Keratinocyte (primary cell): ENCODE results near the gene ATMIN. TPM values are rescaled to one million over a fixed set of nuclear protein-coding genes. Genes with fewer than 3 reads are reported as not detected.

Experiments used
- DNase-seq: peaks from one replicate; pipeline ENCODE4 v3.0.0-alpha.2; 2011; ENCODE audit warnings: low read depth, missing footprints, low spot score
- FAIRE-seq: peaks from 2 replicates; lab custom pipeline; 2011; peaks lifted over from hg19 to GRCh38; lab: Jason Lieb, UNC
- H2AFZ ChIP-seq: 2 replicates; pipeline ENCODE4 v1.6.0; 2012; ENCODE audit warnings: low read length, control low read depth, inconsistent platforms; ENCODE audit not compliant: control insufficient read depth
- H3K27ac ChIP-seq: 2 replicates; pipeline ENCODE4 v1.5.1; 2011; ENCODE audit warnings: low read length; ENCODE audit not compliant: control insufficient read depth, insufficient read depth
- H3K27me3 ChIP-seq: 3 replicates; pipeline ENCODE4 v1.6.0; 2011; ENCODE audit warnings: low read length; ENCODE audit not compliant: control insufficient read depth, insufficient read depth; ENCODE audit errors: extremely low read depth
- H3K36me3 ChIP-seq, 2 experiments: 2 replicates in 1 of 2; 3 replicates in 1 of 2; pipeline ENCODE4 v1.5.1; 2011; ENCODE audit warnings: low read length in 2 of 2, mild to moderate bottlenecking in 1 of 2; ENCODE audit not compliant: control insufficient read depth in 2 of 2, insufficient read depth in 2 of 2; ENCODE audit errors: extremely low read depth in 1 of 2
- H3K4me1 ChIP-seq: 3 replicates; pipeline ENCODE4 v1.5.1; 2011; ENCODE audit warnings: low read length; ENCODE audit not compliant: control insufficient read depth, insufficient read depth; ENCODE audit errors: extremely low read depth
- H3K4me2 ChIP-seq: 3 replicates; pipeline ENCODE4 v1.6.0; 2011; ENCODE audit warnings: low read depth, low read length; ENCODE audit not compliant: control insufficient read depth, insufficient read depth; ENCODE audit errors: extremely low read depth
- H3K4me3 ChIP-seq, 3 experiments: fragments of 200-600 bp in 1 of 3; sonication (generic) in 1 of 3; 2 replicates in 2 of 3; 3 replicates in 1 of 3; pipeline ENCODE4 v1.5.1; 2011 to 2016; ENCODE audit warnings: low read length in 3 of 3, mild to moderate bottlenecking in 3 of 3, control low read depth in 2 of 3, inconsistent platforms in 1 of 3, low read depth in 1 of 3, mixed read lengths in 1 of 3, mixed run types in 1 of 3, moderate library complexity in 1 of 3; ENCODE audit not compliant: control insufficient read depth in 2 of 3, insufficient read depth in 2 of 3; ENCODE audit errors: extremely low read depth in 1 of 3
- H3K79me2 ChIP-seq: 2 replicates; pipeline ENCODE4 v1.6.0; 2012; ENCODE audit warnings: low read length; ENCODE audit not compliant: control insufficient read depth, insufficient read depth
- H3K9ac ChIP-seq: 3 replicates; pipeline ENCODE4 v1.6.0; 2011; ENCODE audit warnings: low read length; ENCODE audit not compliant: control insufficient read depth, insufficient read depth; ENCODE audit errors: extremely low read depth
- H3K9me1 ChIP-seq: 3 replicates; pipeline ENCODE4 v1.6.0; 2011; ENCODE audit warnings: low read length; ENCODE audit not compliant: control insufficient read depth, insufficient read depth; ENCODE audit errors: extremely low read depth
- H3K9me3 ChIP-seq: 2 replicates; pipeline ENCODE4 v1.5.1; 2012; ENCODE audit warnings: low read depth, low read length; ENCODE audit not compliant: control insufficient read depth
- H4K20me1 ChIP-seq: 3 replicates; pipeline ENCODE4 v1.6.0; 2011; ENCODE audit warnings: low read length; ENCODE audit not compliant: control insufficient read depth, insufficient read depth; ENCODE audit errors: extremely low read depth
- CTCF ChIP-seq, 3 experiments: IDR thresholded peaks in 1 of 3; conservative IDR thresholded peaks in 1 of 3; optimal IDR thresholded peaks in 1 of 3; 2 replicates in 2 of 3; 3 replicates in 1 of 3; pipeline versions ENCODE3 to v1.5.1; 2011; ENCODE audit warnings: low read length in 3 of 3, mild to moderate bottlenecking in 3 of 3, moderate library complexity in 2 of 3, control low read depth in 1 of 3, inconsistent platforms in 1 of 3; ENCODE audit not compliant: insufficient read depth in 2 of 3; ENCODE audit errors: extremely low read depth in 1 of 3
- EZH2 ChIP-seq: IDR thresholded peaks from one replicate; pipeline ENCODE4 v1.6.1; 2012; ENCODE audit warnings: inconsistent platforms, mild to moderate bottlenecking, low read length, moderate library complexity
- dilution Hi-C: fragments of 300-500 bp; cut with MboI; formaldehyde crosslinking; loops from one replicate; pipeline ENCODE4 v1.7.0; 2020; ENCODE audit warnings: low sequenced_read_pairs; ENCODE audit not compliant: extremely low pct_ligation_motif_present
- polyA plus RNA-seq, 5 experiments: library from polyadenylated mRNA; depleted of rRNA in 3 of 5; stranded (reverse) in 3 of 5; stranded (forward) in 1 of 5; unstranded in 1 of 5; fragments of >200 nt; gene quantifications; 1 replicate in 1 of 5; 2 replicates in 3 of 5; 3 replicates in 1 of 5; pipeline versions ENCODE4 v1.2.1 to v1.2.3, GENCODE V29; 2011 to 2012; ENCODE audit warnings: missing spikeins in 2 of 5, low read depth in 1 of 5, low replicate concordance in 1 of 5

ATMIN gene
- polyA plus RNA-seq, 1 donor (not counting 4 experiments of a cell fraction or from before 2014, with no cell fraction given) = 31.2 TPM

GRCh38 chr16:81041696-81042095 is 6.1 kb downstream of the ATMIN start:
- no peak for TF ChIP-seq CTCF (optimal IDR thresholded peaks at IDR 0.05 in 1 of 3, IDR thresholded peaks at IDR 0.05 in 1 of 3, conservative IDR thresholded peaks at IDR 0.05 in 1 of 3; ENCODE audit: extremely low read depth in 1 of 3, insufficient read depth in 2 of 3, low read length in 3 of 3)
- no peak for TF ChIP-seq EZH2
- Histone ChIP-seq H4K20me1 (no peaks in the 10 kb centered on the region), H3K79me2 (peaks cover 23% of the 10 kb centered on the region), H2AFZ (no peak overlapping the region), H3K4me1 (peaks cover 6% of the 10 kb centered on the region), H3K9me3 (no peaks in the 10 kb centered on the region), H3K27me3 (no peaks in the 10 kb centered on the region), H3K9me1 (no peaks in the 10 kb centered on the region), H3K4me2 (no peak overlapping the region), H3K27ac (no peak overlapping the region), H3K36me3 (peaks cover 9 to 13% of the 10 kb centered on the region in 2 experiments), H3K4me3 (no peak overlapping the region), H3K9ac (no peak overlapping the region)
- FAIRE-seq (no peak), DNase-seq (no peak)
- dilution Hi-C loops = no loop called here

GRCh38 chr16:81042821-81043220 is 7.2 kb downstream of the ATMIN start:
- H3K9ac ChIP-seq = no peak overlapping the region
- no peak for DNase-seq
- no peak for TF ChIP-seq EZH2
- no peak overlapping the region for H3K4me3 ChIP-seq
- no peak overlapping the region for H3K4me2 ChIP-seq
- peaks cover 9 to 13% of the 10 kb centered on the region in 2 experiments for H3K36me3 ChIP-seq
- H2AFZ ChIP-seq = no peak overlapping the region
- H3K27me3 ChIP-seq = no peaks in the 10 kb centered on the region
- dilution Hi-C loops = no loop called here
- H3K79me2 ChIP-seq = peaks cover 16% of the 10 kb centered on the region
- no peaks in the 10 kb centered on the region for H3K9me1 ChIP-seq
- H3K4me1 ChIP-seq = no peaks in the 10 kb centered on the region
- FAIRE-seq = no peak
- H4K20me1 ChIP-seq = no peaks in the 10 kb centered on the region
- no peak overlapping the region for H3K27ac ChIP-seq
- H3K9me3 ChIP-seq = no peaks in the 10 kb centered on the region

- Histone ChIP-seq H4K20me1 (no peaks in the 10 kb centered on the region), H3K4me1 (no peaks in the 10 kb centered on the region), H3K27ac (no peak overlapping the region), H3K4me2 (no peak overlapping the region), H3K27me3 (no peaks in the 10 kb centered on the region), H3K9ac (no peak overlapping the region), H3K9me3 (no peaks in the 10 kb centered on the region), H2AFZ (no peak overlapping the region), H3K36me3 (no peaks in the 10 kb centered on the region), H3K79me2 (no peaks in the 10 kb centered on the region), H3K4me3 (no peak overlapping the region), H3K9me1 (no peaks in the 10 kb centered on the region)
- FAIRE-seq (no peak), DNase-seq (no peak)
- dilution Hi-C loops = no loop called here
- TF ChIP-seq CTCF (optimal IDR thresholded peaks at IDR 0.05 in 1 of 3, IDR thresholded peaks at IDR 0.05 in 1 of 3, conservative IDR thresholded peaks at IDR 0.05 in 1 of 3; ENCODE audit: extremely low read depth in 1 of 3, insufficient read depth in 2 of 3, low read length in 3 of 3) (no peak), EZH2 (no peak)
Measured at GRCh38 chr16:81053761-81054160, 18.1 kb downstream of the ATMIN start.
